ENCODE data around the gene ZSCAN20.

Gene ZSCAN20

DNA sequence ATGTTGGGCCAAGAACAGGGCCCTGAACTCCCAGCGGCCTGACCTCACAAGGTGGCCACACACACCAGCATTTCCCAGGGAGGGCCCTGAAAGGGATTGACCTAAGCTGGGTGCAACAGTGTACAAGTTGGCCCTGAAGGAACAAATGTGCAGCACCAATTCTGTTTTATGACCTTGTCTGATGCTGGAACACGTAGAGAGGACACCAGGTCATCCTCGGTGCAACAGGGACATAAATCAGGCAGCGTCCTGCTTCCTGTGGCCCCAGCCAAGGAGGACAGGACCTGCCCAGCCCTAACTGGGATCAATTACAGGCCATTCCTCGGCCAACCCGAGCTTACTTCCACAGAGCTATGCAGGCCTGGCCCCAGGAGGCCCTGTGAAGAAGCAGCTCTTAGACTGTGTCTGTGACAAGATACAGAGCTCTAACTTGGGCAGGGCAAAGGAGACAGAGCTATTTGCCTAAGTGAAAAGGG lies 28.7 kb upstream of the ZSCAN20 start:
- DNase-seq = no peak

DNA sequence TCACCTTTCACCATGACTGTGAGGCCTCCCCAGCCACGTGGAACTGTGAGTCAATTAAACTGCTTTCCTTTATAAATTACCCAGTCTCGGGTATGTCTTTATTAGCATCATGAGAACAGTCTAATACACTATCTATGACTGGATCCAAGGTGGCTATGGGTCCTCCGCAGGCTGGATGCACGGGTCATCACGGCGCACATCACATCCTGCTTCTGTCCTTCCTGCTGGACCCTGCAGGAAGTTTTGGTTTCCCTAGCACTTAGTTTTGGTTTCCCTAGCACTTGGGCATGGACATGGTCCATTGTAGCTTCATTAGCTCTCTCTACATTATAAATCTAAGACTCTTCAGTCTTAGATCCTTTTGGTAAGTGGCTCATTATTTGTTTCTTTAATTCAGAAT lies 27.3 kb upstream of the ZSCAN20 start:
- DNase-seq = no peak

GRCh38 chr1:33446590-33446989 lies 25.9 kb upstream of the ZSCAN20 start:
- no peak for DNase-seq

GRCh38 chr1:33454646-33455282 lies 17.7 kb upstream of the ZSCAN20 start:
- no peak for DNase-seq

DNA sequence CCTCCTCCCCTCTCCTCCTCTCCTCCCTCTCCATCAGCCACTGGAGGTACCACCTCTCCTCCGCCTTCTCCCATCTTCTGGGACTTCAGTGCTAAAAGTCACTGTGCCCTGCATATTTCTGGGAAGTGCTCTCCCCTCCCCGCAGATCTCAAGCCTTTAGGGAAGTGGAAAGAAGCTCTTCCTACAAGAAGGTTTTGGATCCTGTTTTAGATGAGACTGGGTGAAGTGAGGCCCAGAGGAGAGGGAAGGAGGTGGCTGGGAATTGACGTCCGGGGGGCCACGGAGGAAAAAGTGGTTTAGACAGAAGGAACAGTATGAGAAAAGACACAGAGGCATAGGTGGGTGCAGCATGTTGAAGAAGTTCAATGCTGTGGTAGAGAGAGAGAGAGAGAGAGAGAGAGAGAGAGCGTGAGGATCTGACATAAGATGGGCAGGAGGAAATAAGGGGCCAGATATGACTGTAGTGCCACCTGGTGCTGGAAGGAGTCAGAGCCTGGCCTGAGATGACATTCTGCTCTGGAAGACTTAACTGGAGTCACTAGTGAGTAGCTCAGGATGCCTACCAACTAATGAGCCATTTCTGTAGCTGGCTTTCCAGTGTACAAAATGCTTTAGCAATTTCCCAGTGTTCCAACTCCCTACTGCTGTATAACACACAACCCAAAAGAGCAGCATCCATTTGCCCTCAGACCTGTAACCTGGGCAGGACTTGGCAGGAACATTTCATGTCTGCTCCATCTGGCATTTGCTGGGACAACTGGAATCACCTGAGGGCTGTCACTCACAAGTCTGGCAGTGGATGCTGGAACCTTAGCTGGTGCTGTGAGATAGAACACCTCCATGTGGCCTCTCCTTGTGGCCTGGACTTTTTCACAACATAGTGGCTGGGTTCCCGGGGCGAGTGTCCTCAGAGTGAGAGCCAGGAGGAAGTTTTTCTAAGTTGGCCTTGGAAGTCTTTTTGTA lies 16.6 kb upstream of the ZSCAN20 start:
- peak; percentile 40 to 49 for DNase-seq

- no peak for DNase-seq
Observed at GRCh38 chr1:33456502-33456886, 16.0 kb upstream of the ZSCAN20 start.

DNA sequence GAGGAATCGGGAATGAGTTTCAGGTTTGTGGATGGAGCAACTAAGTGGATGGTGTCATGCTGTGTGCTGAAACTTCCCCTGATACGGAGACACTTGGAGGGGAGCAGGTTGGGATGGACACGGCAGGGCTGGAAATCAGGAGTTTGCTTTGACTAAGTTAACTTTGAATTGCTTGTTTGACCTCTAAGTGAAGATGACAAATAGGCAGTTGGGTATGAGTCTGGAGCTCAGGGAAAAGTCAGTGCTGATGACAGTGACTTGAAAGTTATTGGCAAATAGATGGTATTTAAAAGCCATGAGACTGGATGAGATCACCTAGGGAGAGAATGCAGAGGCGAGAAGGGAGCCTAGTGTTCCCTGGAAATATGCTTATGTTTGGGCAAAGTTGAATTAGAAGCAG lies 12.8 kb upstream of the ZSCAN20 start:
- no peak for DNase-seq

DNA sequence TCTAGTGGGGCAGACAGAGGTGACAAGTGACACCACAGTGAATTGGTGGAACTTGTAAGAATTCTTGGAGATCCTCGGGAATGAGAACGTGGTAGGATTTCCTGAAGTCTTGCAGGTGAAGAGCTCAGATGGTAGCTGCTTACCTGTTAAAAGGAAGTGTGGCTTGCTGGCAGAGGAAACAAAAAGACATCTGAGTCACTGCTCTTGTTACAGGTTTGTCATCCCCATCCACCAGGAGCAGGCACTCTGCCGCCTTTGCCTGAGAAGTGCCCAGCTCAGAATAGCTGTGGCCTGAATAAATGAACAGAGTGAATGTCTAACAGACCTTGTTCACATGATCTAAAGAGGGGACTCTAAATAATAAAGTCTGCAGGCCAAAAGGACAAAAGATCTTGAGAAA lies 12.3 kb upstream of the ZSCAN20 start:
- DNase-seq = no peak

DNA sequence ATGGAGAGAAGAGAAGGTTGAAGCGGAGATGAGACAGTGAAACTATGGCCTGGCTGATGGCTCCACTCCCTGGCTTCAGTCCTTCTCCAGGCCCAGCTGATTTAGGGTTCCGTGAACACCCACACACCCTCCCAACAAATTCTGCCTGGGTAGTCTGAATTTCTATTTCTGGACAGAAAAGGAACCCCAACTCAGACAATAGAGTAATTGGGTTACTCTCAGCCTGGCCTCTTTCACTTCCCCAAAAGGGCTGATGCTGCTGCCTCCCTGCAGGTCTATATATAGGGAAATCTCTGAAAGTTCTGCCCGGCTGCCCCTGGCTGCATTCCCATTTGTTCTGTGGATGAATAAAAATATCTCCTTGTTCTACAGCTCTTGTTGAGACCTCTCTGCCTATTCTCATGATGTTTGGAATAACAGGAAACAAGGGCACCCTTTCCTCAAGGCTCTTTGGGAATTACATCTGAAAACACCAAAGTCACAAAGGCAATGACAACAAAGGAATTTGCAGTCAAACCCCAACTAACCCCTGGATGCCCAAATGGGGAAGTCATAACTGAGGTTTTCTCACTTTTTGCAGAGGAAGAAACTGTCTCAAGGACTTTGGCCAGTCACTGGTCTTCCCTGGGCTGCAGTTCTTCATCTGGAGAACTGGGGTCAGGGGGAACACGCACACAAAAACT lies 11.4 kb upstream of the ZSCAN20 start:
- DNase-seq = peak in 1 of 2 donors; percentile 41

DNA sequence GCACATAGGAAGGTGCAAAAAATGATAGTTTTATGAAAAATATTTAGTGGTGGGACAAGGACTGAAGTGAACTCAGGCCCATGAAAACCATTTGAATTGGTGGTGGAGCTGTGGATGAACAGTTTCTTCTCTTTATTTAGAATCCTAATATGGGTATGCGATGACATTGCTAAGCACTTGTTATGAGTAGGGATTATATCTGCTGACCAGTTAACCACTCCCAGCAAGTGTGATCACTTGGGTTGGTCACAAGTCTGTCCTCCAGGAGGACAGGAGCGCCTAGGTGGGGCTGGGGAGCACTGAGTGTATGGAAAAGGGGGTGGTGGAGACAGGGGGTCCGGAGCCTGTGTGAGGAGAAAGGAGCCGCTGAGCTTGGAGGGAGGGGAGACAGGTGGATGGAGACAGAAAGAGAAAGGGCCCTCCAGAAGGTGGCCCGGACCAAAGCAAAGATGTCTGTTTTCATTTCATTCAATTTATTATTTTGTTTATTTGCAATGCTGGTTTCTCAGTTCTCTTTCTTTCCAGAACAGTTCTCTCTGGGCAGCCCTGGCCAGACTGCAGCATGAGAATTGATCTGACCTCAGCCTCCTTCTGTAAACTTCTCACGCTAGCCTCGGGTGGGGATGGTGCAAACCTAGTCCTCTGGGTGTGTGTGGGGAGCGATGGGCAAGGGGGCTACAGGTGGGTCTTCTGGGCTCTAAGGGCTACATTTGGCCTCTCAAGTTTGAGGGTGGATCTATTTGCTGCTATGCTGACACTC lies 9.9 kb upstream of the ZSCAN20 start:
- no peak for DNase-seq

- DNase-seq = no peak
Observed at GRCh38 chr1:33464552-33464951, 7.9 kb upstream of the ZSCAN20 start.

- no peak for DNase-seq
Observed at GRCh38 chr1:33465316-33465715, 7.1 kb upstream of the ZSCAN20 start.

GRCh38 chr1:33466159-33466558 lies 6.3 kb upstream of the ZSCAN20 start:
- DNase-seq = no peak

DNA sequence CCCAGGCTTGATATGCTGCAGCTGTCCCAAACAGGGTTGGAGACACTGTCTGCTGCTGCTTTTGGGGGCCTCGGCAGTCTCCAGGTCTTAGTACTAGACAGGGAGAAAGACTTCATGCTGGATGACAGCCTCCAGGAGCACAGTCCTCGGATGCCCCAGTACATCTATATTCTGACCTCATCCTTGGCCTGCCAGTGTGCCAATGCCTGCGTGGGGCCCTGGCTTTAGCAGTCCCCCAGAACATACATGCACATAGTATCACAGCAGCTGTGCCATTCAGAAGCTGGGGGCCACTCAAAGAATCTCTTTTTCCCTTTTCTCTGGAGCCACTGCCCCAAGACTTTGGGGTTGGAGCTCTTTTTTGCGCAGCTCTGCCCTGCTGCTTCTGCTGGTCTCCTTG lies 4.4 kb upstream of the ZSCAN20 start:
- DNase-seq = no peak

DNA sequence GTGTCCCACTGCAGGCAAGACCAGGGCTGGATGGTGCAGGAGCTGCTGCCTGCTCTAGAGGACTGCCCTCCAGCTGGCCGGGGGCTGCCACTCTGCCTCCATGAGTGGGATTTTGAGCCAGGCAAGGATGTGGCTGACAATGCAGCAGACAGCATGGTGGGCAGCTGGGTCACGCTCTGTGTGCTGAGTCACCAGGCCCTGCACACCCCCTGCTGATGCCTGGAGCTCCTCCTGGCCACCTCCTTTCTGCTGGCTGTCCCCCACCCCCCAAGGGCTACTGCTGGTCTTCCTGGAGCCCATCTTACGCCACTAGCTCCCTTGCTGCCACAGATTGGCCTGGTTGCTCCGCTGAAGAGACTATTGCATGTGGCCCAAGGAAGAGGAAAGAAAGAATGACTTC lies 3.9 kb upstream of the ZSCAN20 start:
- no peak for DNase-seq

DNA sequence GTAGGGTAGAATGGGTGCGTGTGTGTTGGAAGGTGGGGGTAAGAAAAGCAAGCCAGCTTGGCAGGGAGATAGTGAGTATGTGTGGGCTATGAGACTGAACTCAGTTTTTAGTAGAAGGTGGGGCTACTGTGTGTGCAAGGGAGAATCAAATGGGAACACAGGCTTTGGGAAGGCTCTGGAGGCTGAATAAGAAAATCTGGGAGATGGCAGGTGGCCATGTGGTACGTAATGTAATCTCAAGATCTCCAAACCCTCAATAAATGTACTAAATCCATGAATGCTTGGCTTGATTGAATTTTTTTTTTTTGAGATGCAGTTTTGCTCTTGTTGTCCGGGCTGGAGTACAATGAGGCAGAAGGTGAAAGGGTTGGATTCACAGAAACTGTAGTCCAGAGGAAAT lies 3.5 kb upstream of the ZSCAN20 start:
- DNase-seq = no peak

GRCh38 chr1:33469691-33470090 lies 2.8 kb upstream of the ZSCAN20 start:
- DNase-seq = no peak

- peak; percentile 57 to 62 for DNase-seq
Observed at GRCh38 chr1:33470495-33471012, 1.9 kb upstream of the ZSCAN20 start.

- DNase-seq = no peak
Observed at GRCh38 chr1:33471416-33471815, 1.0 kb upstream of the ZSCAN20 start.

- DNase-seq = no peak
Observed at GRCh38 chr1:33473900-33474299, 1.5 kb downstream of the ZSCAN20 start.

GRCh38 chr1:33477451-33477850 lies 5.0 kb downstream of the ZSCAN20 start:
- no peak for DNase-seq

- DNase-seq = no peak
Observed at GRCh38 chr1:33482412-33482811, 10.0 kb downstream of the ZSCAN20 start.

GRCh38 chr1:33488624-33489023 lies 16.2 kb downstream of the ZSCAN20 start:
- DNase-seq = no peak

All from CD4-positive, alpha-beta T cell treated with Interferon alpha-2 for 1 hour (primary cell).